Breast epithelium (tissue), 4 donors: Measurements from ENCODE around the gene HBB. TPM values are rescaled to one million over a fixed set of nuclear protein-coding genes. Genes with fewer than 3 reads are reported as not detected.

ENCODE experiments used
- DNase-seq, 2 donors: peaks; one replicate each; pipeline ENCODE4 v3.0.0-alpha.2; 2019; ENCODE audit warnings: low spot score in 2 of 2
- H3K27ac ChIP-seq, 2 donors: fragments of 200-600 bp; sonication (generic) in 1 of 2; one replicate each; pipeline ENCODE4 v1.5.1; 2016 to 2019; ENCODE audit warnings: mild to moderate bottlenecking in 1 of 2
- H3K27me3 ChIP-seq, 2 donors: fragments of 200-600 bp; sonication (generic) in 1 of 2; one replicate each; pipeline versions ENCODE4 v1.5.1 to v1.6.0; 2017 to 2019; ENCODE audit warnings: control low read depth in 1 of 2, mild to moderate bottlenecking in 1 of 2
- H3K36me3 ChIP-seq: fragments of 200-600 bp; one replicate; pipeline ENCODE4 v1.5.1; 2019
- H3K4me1 ChIP-seq, 2 donors: fragments of 200-600 bp; sonication (generic); one replicate each; pipeline ENCODE4 v1.5.1; 2016 to 2019; ENCODE audit warnings: control low read depth in 1 of 2
- H3K4me3 ChIP-seq, 3 donors: fragments of 200-600 bp; sonication (generic); 1 replicate in 2 of 3; 2 replicates in 1 of 3; pipeline ENCODE4 v1.5.1; 2016 to 2019; ENCODE audit warnings: mild to moderate bottlenecking in 3 of 3, moderate library complexity in 2 of 3
- H3K9me3 ChIP-seq, 2 donors: fragments of 200-600 bp; sonication (generic) in 1 of 2; one replicate each; pipeline ENCODE4 v1.5.1; 2016 to 2019; ENCODE audit warnings: control low read depth in 1 of 2
- POLR2A ChIP-seq: fragments of 450-650 bp; IDR thresholded peaks from one replicate; pipeline ENCODE4 v1.6.1; 2016; ENCODE audit warnings: antibody characterized with exemption, mild to moderate bottlenecking, moderate library complexity
- POLR2AphosphoS5 ChIP-seq, 3 donors: sonication (generic); formaldehyde crosslinking; IDR thresholded peaks; one replicate each; pipeline ENCODE4 v1.6.1; 2017; ENCODE audit warnings: antibody characterized with exemption in 3 of 3
- intact Hi-C: fragments of 100-400 bp; cut with DNase I; formaldehyde crosslinking; loops from one replicate; pipeline ENCODE4 v1.15.1; 2023; ENCODE audit warnings: low total_unique reads
- total RNA-seq, 3 donors: library from RNA; depleted of rRNA; stranded (reverse); fragments of >200 nt; gene quantifications; one replicate each; pipeline ENCODE4 v1.1.0, GENCODE V29; 2016
- TF ChIP-seq, protein P1 (sequence below), 3 donors: fragments of 450-650 bp; IDR thresholded peaks; one replicate each; pipeline ENCODE4 v1.5.1; 2016 to 2017; ENCODE audit warnings: antibody characterized with exemption in 3 of 3, mild to moderate bottlenecking in 3 of 3, moderate library complexity in 3 of 3

HBB gene
- total RNA-seq, 3 donors from 2014 or later = 71.8 to 334 (median 143) TPM

GRCh38 chr11:5247472-5248192 is 20.8 kb upstream of the HBB start:
- Histone ChIP-seq H3K27ac (no peak overlapping the region), H3K36me3 (no peaks in the 10 kb centered on the region), H3K27me3 (no peaks in the 10 kb centered on the region), H3K4me1 (no peaks in the 10 kb centered on the region), H3K9me3 (no peaks in the 10 kb centered on the region), H3K4me3 (no peak overlapping the region)
- TF ChIP-seq POLR2A (no peak), POLR2AphosphoS5 (IDR thresholded peaks at IDR 0.05) (no peak)
- TF ChIP-seq, protein P1, sequence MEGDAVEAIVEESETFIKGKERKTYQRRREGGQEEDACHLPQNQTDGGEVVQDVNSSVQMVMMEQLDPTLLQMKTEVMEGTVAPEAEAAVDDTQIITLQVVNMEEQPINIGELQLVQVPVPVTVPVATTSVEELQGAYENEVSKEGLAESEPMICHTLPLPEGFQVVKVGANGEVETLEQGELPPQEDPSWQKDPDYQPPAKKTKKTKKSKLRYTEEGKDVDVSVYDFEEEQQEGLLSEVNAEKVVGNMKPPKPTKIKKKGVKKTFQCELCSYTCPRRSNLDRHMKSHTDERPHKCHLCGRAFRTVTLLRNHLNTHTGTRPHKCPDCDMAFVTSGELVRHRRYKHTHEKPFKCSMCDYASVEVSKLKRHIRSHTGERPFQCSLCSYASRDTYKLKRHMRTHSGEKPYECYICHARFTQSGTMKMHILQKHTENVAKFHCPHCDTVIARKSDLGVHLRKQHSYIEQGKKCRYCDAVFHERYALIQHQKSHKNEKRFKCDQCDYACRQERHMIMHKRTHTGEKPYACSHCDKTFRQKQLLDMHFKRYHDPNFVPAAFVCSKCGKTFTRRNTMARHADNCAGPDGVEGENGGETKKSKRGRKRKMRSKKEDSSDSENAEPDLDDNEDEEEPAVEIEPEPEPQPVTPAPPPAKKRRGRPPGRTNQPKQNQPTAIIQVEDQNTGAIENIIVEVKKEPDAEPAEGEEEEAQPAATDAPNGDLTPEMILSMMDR (IDR thresholded peaks at IDR 0.05) = no peak
- intact Hi-C loops = no loop called here
- DNase-seq = no peak

GRCh38 chr11:5246772-5247471 is 20.1 kb upstream of the HBB start:
- DNase-seq = no peak
- H3K9me3 ChIP-seq = no peaks in the 10 kb centered on the region
- no peaks in the 10 kb centered on the region for H3K27me3 ChIP-seq
- H3K27ac ChIP-seq = no peak overlapping the region
- H3K36me3 ChIP-seq = no peaks in the 10 kb centered on the region
- intact Hi-C loops = no loop called here
- H3K4me1 ChIP-seq = no peaks in the 10 kb centered on the region
- TF ChIP-seq POLR2AphosphoS5 (IDR thresholded peaks at IDR 0.05) (no peak), POLR2A (no peak)
- TF ChIP-seq, protein P1 (IDR thresholded peaks at IDR 0.05) = no peak
- H3K4me3 ChIP-seq = no peak overlapping the region

GRCh38 chr11:5245155-5245554 is 18.3 kb upstream of the HBB start:
- no peak for TF ChIP-seq POLR2AphosphoS5 (IDR thresholded peaks at IDR 0.05)
- no peak for TF ChIP-seq POLR2A
- TF ChIP-seq, protein P1 (IDR thresholded peaks at IDR 0.05) = no peak
- Histone ChIP-seq H3K4me3 (no peak overlapping the region), H3K36me3 (no peaks in the 10 kb centered on the region), H3K9me3 (no peaks in the 10 kb centered on the region), H3K4me1 (no peaks in the 10 kb centered on the region), H3K27ac (no peak overlapping the region), H3K27me3 (no peaks in the 10 kb centered on the region)
- DNase-seq = no peak
- intact Hi-C loops = no loop called here

DNA sequence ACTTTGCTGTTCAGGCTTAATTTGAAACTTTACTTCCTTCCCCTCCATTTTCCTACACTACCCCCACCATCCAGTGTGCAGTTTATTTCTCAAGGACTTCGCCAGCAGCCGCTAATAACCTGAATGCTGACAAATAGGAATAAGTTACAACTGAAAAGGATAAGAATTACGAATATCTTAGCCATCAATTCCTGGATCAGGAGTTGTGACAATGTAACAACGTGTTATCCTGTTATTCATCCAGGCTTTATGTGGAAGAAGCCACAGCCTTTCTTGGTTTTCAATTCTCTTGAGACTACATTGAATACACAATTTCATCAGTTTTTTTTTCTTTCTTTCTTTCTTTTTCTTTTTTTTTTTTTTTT is 16.9 kb upstream of the HBB start:
- H3K27me3 ChIP-seq = no peaks in the 10 kb centered on the region
- DNase-seq = no peak
- H3K9me3 ChIP-seq = no peaks in the 10 kb centered on the region
- H3K4me1 ChIP-seq = no peaks in the 10 kb centered on the region
- H3K27ac ChIP-seq = no peak overlapping the region
- TF ChIP-seq, protein P1 (IDR thresholded peaks at IDR 0.05) = no peak
- TF ChIP-seq POLR2A = no peak
- TF ChIP-seq POLR2AphosphoS5 (IDR thresholded peaks at IDR 0.05) = no peak
- H3K36me3 ChIP-seq = no peaks in the 10 kb centered on the region
- intact Hi-C loops = no loop called here
- H3K4me3 ChIP-seq = no peak overlapping the region
